ENCODE results near the gene SETD6. TPM values are rescaled to one million over a fixed set of nuclear protein-coding genes. Genes with fewer than 3 reads are reported as not detected.

Gene SETD6
- total and polyA plus RNA-seq, 2 of the 13 experiments (the other 11 are each of a cell fraction or from before 2014, with no cell fraction given), result 24.0 to 25.7 TPM

DNA sequence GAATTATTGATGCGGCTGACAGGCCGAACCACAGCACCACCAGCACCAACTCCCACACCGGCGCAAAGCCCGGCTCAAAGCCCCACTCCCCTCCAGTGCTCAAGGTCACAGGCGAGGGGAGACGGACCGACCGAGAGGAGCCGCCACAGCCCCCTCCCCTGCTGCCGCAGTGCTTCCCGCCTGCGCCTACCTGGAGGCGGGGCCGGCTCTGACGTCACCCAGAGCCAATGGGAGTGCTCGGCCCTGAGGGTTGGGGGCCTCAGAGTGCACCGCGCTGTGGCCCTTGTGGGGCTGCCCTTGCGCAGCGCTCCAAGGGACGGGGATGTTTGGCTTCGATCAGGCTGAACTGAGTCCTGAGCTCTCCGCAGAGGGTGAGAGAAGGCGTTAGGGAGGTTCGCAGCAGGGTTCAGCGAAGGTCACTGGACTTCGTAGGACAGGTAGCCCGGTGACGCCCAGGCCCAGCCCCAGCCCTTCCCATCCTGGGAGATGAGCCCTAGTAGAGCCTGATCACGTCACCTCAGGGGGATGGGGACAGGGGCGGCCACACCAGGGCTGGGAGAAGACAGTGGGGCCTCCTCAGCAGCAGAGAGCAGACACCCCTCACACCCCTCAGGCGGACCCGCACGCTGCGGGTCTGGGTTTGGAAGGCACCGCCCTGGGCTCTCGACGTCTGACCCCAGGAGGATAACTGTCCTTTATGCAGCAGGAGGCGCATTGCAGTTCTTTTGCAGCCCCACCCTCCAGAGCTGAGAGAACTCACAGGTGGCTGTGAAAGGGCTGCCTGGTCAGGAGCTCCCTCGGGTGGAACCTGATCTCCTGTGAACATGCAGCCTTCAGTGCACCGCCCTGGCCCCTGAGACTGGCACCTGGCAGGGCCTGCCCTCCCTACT, 13.8 kb upstream of the SETD6 start (continued):
- TF ChIP-seq, protein P1, sequence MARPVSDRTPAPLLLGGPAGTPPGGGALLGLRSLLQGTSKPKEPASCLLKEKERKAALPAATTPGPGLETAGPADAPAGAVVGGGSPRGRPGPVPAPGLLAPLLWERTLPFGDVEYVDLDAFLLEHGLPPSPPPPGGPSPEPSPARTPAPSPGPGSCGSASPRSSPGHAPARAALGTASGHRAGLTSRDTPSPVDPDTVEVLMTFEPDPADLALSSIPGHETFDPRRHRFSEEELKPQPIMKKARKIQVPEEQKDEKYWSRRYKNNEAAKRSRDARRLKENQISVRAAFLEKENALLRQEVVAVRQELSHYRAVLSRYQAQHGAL (CRISPR knock-in tag; IDR thresholded peaks at IDR 0.05; ENCODE audit: not compliant biosample characterization), result no peak
- TF ChIP-seq, protein P2, sequence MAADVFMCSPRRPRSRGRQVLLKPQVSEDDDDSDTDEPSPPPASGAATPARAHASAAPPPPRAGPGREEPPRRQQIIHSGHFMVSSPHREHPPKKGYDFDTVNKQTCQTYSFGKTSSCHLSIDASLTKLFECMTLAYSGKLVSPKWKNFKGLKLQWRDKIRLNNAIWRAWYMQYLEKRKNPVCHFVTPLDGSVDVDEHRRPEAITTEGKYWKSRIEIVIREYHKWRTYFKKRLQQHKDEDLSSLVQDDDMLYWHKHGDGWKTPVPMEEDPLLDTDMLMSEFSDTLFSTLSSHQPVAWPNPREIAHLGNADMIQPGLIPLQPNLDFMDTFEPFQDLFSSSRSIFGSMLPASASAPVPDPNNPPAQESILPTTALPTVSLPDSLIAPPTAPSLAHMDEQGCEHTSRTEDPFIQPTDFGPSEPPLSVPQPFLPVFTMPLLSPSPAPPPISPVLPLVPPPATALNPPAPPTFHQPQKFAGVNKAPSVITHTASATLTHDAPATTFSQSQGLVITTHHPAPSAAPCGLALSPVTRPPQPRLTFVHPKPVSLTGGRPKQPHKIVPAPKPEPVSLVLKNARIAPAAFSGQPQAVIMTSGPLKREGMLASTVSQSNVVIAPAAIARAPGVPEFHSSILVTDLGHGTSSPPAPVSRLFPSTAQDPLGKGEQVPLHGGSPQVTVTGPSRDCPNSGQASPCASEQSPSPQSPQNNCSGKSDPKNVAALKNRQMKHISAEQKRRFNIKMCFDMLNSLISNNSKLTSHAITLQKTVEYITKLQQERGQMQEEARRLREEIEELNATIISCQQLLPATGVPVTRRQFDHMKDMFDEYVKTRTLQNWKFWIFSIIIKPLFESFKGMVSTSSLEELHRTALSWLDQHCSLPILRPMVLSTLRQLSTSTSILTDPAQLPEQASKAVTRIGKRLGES (CRISPR knock-in tag; IDR thresholded peaks at IDR 0.05; ENCODE audit: borderline replicate concordance), result no peak
- TF ChIP-seq, protein P3, sequence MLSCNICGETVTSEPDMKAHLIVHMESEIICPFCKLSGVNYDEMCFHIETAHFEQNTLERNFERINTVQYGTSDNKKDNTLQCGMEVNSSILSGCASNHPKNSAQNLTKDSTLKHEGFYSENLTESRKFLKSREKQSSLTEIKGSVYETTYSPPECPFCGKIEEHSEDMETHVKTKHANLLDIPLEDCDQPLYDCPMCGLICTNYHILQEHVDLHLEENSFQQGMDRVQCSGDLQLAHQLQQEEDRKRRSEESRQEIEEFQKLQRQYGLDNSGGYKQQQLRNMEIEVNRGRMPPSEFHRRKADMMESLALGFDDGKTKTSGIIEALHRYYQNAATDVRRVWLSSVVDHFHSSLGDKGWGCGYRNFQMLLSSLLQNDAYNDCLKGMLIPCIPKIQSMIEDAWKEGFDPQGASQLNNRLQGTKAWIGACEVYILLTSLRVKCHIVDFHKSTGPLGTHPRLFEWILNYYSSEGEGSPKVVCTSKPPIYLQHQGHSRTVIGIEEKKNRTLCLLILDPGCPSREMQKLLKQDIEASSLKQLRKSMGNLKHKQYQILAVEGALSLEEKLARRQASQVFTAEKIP (CRISPR knock-in tag; IDR thresholded peaks at IDR 0.05; ENCODE audit: borderline replicate concordance), result no peak
- TF ChIP-seq SRSF1 (optimal IDR thresholded peaks at IDR 0.05; ENCODE audit: low read depth, low read length) (no peak), NRL (CRISPR knock-in tag; IDR thresholded peaks at IDR 0.05; ENCODE audit: borderline replicate concordance) (no peak; the same call in 1 of the 2 replicates), ZNF678 (CRISPR knock-in tag; IDR thresholded peaks at IDR 0.05) (no peak)
- TF ChIP-seq, protein P4, sequence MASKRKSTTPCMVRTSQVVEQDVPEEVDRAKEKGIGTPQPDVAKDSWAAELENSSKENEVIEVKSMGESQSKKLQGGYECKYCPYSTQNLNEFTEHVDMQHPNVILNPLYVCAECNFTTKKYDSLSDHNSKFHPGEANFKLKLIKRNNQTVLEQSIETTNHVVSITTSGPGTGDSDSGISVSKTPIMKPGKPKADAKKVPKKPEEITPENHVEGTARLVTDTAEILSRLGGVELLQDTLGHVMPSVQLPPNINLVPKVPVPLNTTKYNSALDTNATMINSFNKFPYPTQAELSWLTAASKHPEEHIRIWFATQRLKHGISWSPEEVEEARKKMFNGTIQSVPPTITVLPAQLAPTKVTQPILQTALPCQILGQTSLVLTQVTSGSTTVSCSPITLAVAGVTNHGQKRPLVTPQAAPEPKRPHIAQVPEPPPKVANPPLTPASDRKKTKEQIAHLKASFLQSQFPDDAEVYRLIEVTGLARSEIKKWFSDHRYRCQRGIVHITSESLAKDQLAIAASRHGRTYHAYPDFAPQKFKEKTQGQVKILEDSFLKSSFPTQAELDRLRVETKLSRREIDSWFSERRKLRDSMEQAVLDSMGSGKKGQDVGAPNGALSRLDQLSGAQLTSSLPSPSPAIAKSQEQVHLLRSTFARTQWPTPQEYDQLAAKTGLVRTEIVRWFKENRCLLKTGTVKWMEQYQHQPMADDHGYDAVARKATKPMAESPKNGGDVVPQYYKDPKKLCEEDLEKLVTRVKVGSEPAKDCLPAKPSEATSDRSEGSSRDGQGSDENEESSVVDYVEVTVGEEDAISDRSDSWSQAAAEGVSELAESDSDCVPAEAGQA (IDR thresholded peaks at IDR 0.05; ENCODE audit: low read depth), result no peak
- TF ChIP-seq, protein P4 (CRISPR knock-in tag; IDR thresholded peaks at IDR 0.05; ENCODE audit: borderline replicate concordance), result no peak
- TF ChIP-seq, protein P5, sequence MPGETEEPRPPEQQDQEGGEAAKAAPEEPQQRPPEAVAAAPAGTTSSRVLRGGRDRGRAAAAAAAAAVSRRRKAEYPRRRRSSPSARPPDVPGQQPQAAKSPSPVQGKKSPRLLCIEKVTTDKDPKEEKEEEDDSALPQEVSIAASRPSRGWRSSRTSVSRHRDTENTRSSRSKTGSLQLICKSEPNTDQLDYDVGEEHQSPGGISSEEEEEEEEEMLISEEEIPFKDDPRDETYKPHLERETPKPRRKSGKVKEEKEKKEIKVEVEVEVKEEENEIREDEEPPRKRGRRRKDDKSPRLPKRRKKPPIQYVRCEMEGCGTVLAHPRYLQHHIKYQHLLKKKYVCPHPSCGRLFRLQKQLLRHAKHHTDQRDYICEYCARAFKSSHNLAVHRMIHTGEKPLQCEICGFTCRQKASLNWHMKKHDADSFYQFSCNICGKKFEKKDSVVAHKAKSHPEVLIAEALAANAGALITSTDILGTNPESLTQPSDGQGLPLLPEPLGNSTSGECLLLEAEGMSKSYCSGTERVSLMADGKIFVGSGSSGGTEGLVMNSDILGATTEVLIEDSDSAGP (CRISPR knock-in tag; IDR thresholded peaks at IDR 0.05; ENCODE audit: borderline replicate concordance), result peak; percentile 76; the same call in 1 of the 2 replicates
- TF ChIP-seq, protein P6, sequence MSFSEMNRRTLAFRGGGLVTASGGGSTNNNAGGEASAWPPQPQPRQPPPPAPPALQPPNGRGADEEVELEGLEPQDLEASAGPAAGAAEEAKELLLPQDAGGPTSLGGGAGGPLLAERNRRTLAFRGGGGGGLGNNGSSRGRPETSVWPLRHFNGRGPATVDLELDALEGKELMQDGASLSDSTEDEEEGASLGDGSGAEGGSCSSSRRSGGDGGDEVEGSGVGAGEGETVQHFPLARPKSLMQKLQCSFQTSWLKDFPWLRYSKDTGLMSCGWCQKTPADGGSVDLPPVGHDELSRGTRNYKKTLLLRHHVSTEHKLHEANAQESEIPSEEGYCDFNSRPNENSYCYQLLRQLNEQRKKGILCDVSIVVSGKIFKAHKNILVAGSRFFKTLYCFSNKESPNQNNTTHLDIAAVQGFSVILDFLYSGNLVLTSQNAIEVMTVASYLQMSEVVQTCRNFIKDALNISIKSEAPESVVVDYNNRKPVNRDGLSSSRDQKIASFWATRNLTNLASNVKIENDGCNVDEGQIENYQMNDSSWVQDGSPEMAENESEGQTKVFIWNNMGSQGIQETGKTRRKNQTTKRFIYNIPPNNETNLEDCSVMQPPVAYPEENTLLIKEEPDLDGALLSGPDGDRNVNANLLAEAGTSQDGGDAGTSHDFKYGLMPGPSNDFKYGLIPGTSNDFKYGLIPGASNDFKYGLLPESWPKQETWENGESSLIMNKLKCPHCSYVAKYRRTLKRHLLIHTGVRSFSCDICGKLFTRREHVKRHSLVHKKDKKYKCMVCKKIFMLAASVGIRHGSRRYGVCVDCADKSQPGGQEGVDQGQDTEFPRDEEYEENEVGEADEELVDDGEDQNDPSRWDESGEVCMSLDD (CRISPR knock-in tag; IDR thresholded peaks at IDR 0.05; ENCODE audit: borderline replicate concordance), result no peak

Measured in HepG2 (cell line).